HG03575 (cell line): Measurements from ENCODE around the gene CEBPB.
"Not testable (repeated sequence)": the region's sequence is repeated elsewhere in the genome, so short reads cannot be mapped to it uniquely, and the experiment has no call there.

Experiments used
- ATAC-seq: cut with Tn5 transposase; IDR thresholded peaks from one replicate; pipeline ENCODE4 v1.9.1; 2021; ENCODE audit not compliant: unreplicated experiment, insufficient number of reproducible peaks, low FRiP score; ENCODE audit errors: extremely low read depth

Gene CEBPB

DNA sequence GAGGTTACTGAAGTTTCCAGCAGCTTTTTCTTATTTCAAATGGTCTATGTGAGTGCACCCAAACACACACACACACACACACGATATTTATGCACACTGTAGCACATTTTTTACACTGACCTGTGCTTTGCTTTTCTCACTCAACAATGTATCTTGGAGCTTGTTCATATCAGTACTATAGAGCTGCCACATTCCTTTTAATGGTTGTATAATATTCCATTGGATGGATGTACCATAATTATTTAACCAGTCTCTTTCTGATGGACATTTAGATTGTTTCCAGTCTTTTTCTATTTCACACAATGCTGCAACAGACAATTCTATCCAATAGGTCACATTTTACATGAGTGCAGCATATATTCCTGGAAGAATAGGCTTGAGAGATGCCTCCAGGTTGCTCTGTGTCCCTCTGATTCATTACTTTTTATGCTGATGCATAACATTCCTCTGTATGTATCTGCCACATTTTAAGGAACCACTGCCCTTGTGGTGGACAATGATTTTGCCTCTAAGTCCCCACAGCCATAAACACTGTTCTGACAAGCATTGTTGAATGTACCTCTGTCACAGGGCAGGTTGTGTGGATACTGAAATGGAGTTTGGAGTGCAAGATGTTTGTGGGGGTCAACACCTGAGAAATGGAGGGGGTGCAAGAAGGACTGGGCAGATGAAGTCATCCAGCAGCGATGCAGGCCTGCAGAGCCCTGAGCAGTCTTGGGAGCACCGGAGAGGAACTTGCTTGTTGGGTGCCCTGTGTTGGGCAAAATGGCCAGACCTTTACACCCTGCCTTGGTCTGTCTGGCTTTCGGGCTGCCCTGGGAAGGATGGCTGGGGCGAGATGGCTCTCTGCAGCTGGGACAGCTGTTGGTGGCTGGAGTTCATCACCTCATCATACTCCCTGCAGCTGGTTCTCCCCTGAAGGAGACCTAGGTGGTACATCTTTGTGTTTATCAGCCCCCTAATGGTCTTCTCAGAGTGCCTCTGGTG is 13.6 kb downstream of the CEBPB start:
- ATAC-seq: no peak

- ATAC-seq: no peak
These were observed 16.4 kb downstream of the CEBPB start for GRCh38 chr20:50207026-50207425.

GRCh38 chr20:50208085-50208491 is 17.5 kb downstream of the CEBPB start:
- no peak for ATAC-seq

DNA sequence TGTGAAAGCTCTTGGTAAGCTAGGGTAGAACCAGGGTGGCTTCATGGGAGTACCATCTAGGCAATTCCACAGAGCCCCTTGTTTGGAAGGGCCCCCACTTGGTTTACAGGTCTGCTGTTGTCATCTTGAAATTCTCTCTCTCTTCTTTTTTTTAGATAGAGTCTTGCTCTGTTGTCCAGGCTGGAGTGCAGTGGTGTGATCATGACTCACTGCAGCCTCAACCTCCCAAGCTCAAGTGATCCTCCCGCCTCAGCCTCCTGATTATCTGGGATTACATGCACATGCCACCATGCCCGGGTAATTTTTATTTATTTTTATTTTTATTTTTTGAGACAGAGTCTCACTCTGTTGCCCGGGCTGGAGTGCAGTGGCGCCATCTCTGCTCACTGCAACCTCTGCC is 18.2 kb downstream of the CEBPB start:
- ATAC-seq: not testable (repeated sequence)

DNA sequence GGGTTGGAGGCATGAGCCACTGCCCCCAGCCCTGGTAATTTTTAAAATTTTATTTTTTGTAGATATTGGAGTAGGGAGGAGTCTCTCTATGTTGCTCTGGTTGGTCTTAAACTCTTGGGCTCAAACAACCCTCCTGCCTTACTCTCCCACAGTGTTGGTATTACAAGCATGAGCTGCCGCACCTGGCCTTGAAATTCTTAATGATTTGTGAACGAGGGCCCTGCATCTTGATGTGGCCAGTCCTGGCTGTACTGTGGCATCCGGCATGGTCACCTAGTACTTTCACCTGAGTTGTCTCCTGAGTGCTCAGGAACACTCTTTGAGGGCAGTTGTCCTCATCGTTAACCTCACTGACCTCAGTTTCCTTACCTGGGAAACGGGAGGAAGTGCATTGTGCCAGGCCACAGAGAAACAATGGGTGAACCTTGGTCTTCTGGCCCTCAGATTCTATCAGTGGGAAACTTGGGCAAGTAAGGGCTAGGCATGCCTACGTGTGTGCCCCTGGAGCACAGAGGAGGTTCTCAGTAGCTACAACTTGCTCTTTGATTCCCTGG is 19.5 kb downstream of the CEBPB start:
- ATAC-seq: no peak

DNA sequence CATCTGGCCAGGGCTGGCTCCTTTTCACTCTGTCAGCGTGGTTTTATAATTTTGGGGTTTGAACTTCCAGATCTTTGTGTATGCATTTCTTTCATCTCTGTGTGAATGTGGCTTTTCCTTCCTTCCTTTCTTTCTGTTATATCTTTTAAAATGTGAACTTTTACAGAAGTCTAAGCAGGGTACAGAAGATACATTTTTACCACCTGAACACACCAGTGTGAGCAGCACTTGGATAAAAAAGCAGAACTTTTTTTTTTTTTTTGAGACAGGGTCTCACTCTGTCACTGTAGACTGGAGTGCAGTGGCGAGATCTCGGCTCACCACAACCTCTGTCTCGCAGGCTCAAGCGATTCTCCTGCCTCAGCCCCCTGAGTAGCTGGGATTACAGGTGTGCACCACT is 20.5 kb downstream of the CEBPB start:
- ATAC-seq: no peak

DNA sequence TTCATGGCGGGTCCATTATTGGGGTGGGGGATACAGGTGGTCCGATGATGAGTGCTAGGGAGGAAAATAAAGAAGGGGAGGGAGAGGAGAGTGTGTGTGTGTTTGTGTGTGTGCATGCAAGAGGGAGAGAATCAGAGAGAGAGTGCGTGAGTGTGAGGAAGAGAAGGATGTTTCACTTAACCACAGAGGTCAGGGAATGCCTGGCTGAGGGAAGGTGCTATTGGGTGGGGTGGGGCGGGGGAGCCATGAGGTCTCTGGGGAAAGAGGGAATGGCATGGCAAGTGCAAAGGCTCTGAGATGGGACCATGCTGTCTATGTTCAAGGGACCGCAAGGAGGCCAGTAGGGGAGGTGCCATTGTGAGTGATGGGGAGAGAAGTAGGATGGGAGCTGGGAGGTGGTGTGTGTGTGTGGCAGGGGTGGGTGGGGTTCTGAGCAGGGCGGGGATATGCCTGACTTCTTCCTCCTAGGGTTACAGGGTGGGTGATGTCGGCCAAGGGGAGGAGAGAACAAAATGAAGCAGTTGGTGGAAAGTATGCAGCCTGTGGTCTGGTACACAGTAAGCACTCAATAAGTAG is 23.0 kb downstream of the CEBPB start:
- ATAC-seq: no peak

- ATAC-seq: no peak
These were observed 23.8 kb downstream of the CEBPB start for GRCh38 chr20:50214226-50215024.

GRCh38 chr20:50215101-50215690 is 24.6 kb downstream of the CEBPB start:
- ATAC-seq: no peak

GRCh38 chr20:50215926-50216325 is 25.3 kb downstream of the CEBPB start:
- ATAC-seq: no peak

GRCh38 chr20:50216543-50217206 is 26.0 kb downstream of the CEBPB start:
- ATAC-seq: no peak

DNA sequence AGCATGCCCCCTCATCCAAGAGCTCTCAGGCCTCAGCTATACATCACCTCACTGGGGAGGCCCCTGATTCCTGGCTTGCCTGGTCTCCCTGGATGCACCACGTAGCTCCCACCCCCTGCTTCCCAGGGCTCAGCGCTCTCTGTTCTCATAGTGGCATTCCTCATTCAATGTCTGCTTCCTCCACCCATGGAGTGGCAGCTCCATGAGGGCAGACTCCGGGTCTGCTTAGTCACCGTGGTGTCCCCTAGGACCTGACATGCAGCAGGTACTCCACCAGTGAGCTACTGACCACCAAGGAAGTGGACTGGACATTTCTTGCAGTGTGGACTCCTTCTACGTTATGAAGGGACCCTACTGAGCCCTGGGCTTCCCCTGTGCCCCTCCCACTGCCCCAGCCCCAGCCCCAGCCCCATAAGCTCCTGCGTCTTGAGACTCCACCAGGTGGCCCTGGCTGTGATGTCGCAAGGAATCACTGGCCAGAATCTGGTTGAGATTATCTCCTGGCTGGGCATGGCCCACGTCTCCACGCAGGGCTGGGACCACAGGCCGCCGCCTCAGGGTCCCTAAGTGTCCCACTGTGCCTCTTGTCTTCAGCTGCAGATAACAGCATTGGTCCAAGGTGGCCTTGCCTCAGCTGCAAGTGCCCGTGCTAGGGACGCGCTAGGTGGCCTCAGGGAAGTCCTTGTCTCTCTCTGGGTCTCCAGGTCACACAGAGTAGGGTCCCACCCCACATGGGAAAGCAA is 26.7 kb downstream of the CEBPB start:
- no peak for ATAC-seq

DNA sequence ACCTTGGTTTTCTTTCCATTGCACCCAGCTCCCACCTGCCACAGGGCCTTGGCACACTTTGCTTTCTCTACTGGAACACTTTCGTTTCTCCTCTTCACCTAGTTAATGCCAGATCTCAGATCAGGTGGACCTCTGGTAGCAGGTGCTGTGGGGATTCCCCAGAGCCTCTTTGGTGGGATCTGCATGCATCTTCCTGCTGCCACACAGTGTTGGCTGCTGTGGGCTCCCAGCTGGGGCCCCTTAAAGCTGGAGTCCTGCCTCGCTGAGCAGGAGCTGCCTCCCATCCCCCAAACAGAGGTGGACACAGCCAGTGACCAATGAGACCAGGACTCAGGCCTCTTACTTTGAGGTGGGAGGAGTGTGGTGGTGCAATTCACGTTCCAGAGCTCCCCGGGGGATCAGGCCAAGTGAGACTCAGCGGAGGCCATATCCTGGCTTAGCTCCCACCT is 28.4 kb downstream of the CEBPB start:
- ATAC-seq: no peak

DNA sequence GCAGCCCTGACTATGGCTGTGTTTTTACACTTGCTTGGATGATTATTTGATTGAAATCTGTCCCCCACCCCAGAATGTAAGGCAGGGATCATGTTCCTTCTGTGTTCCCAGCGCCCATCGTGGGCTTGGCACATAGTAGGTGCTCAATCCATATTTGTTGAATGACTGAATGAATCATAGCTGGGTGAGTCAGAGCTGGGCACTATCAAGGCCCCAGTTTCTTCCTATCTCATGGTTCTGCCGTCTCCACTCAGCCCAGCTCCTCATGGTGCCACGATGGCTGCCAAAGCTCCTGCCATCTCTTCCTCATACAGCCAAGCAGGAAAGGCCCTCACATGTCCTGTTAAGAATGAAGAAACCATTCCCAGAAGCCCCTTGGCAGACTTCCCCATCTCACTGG is 29.0 kb downstream of the CEBPB start:
- ATAC-seq: no peak

- ATAC-seq: no peak
These were observed 29.7 kb downstream of the CEBPB start for GRCh38 chr20:50220093-50220893.

DNA sequence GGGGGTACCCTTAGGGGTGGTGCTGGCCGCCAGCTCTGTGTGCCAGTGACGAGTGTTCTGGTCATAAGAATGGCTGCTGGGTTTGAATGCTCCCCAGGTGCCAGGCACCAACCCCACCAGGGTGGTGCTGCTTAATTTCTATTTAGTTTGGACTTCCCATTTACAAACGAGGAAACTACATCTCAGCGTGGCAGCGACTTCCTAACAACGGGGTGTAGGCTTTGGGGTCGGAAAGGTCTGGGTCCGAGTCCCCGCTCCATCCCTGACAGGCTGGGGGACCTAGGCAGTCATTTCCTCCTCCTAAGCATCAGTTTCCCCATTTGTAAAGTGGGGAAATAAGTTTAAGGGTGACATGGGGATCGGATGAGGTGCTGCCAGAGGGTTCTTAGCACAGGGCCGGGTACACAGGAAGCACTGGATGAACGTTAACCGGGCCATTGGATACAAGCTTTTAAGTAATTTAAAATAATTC is 30.3 kb downstream of the CEBPB start:
- ATAC-seq: no peak
